H9 (cell line): ENCODE results near the gene TMEM213. TPM values are rescaled to one million over a fixed set of nuclear protein-coding genes. Genes with fewer than 3 reads are reported as not detected.

Experiments
- DNase-seq: peaks from one replicate; pipeline ENCODE4 v3.0.0-alpha.2; 2017
- H2AFZ ChIP-seq: one replicate; pipeline ENCODE4 v1.6.1; 2013; ENCODE audit warnings: mild to moderate bottlenecking, low read length, control low read depth, moderate library complexity
- H2AK5ac ChIP-seq: 2 replicates; pipeline ENCODE4 v1.6.1; 2013; ENCODE audit warnings: low read length, control low read depth, mixed read lengths; ENCODE audit not compliant: insufficient read length
- H2BK120ac ChIP-seq: one replicate; pipeline ENCODE4 v1.6.1; 2013; ENCODE audit warnings: low read depth, mild to moderate bottlenecking, low read length, control low read depth, inconsistent platforms; ENCODE audit not compliant: poor library complexity, severe bottlenecking
- H2BK12ac ChIP-seq: 2 replicates; pipeline ENCODE4 v1.6.1; 2013; ENCODE audit warnings: low read length, control low read depth, mixed read lengths, low read depth; ENCODE audit not compliant: insufficient read length
- H2BK15ac ChIP-seq: 2 replicates; pipeline ENCODE4 v1.6.1; 2013; ENCODE audit warnings: low read depth, low read length, control low read depth
- H2BK20ac ChIP-seq: one replicate; pipeline ENCODE4 v1.6.1; 2013; ENCODE audit warnings: low read depth, mild to moderate bottlenecking, low read length, control low read depth, inconsistent platforms; ENCODE audit not compliant: poor library complexity, severe bottlenecking
- H2BK5ac ChIP-seq: 2 replicates; pipeline ENCODE4 v1.6.1; 2013; ENCODE audit warnings: low read length, control low read depth, mixed read lengths; ENCODE audit not compliant: insufficient read length
- H3K14ac ChIP-seq: 2 replicates; pipeline ENCODE4 v1.6.1; 2013; ENCODE audit warnings: low read length, control low read depth; ENCODE audit not compliant: insufficient read depth
- H3K18ac ChIP-seq: 2 replicates; pipeline ENCODE4 v1.6.1; 2013; ENCODE audit warnings: low read depth, mild to moderate bottlenecking, mixed read lengths, low read length, control low read depth; ENCODE audit not compliant: insufficient read length
- H3K23ac ChIP-seq: 2 replicates; pipeline ENCODE4 v1.6.1; 2013; ENCODE audit warnings: low read length, control low read depth, mixed read lengths, low read depth; ENCODE audit not compliant: insufficient read length
- H3K23me2 ChIP-seq: 2 replicates; pipeline ENCODE4 v1.6.1; 2013; ENCODE audit warnings: low read depth, mild to moderate bottlenecking, mixed read lengths, low read length, control low read depth; ENCODE audit not compliant: insufficient read length, poor library complexity, severe bottlenecking
- H3K27ac ChIP-seq: 2 replicates; pipeline ENCODE4 v1.5.1; 2013; ENCODE audit warnings: low read length, control low read depth, mixed read lengths, low read depth; ENCODE audit not compliant: insufficient read length
- H3K27me3 ChIP-seq: 2 replicates; pipeline ENCODE4 v1.6.1; 2013; ENCODE audit warnings: low read length, control low read depth, inconsistent platforms; ENCODE audit not compliant: insufficient read depth
- H3K4ac ChIP-seq: 2 replicates; pipeline ENCODE4 v1.6.1; 2013; ENCODE audit warnings: low read depth, mild to moderate bottlenecking, control low read depth, inconsistent platforms, low read length, moderate library complexity
- H3K4me1 ChIP-seq: 2 replicates; pipeline ENCODE4 v1.6.1; 2013; ENCODE audit warnings: low read length, control low read depth, inconsistent platforms; ENCODE audit not compliant: insufficient read depth
- H3K4me2 ChIP-seq: 2 replicates; pipeline ENCODE4 v1.6.1; 2013; ENCODE audit warnings: low read length, control low read depth, mixed read lengths; ENCODE audit not compliant: insufficient read length, insufficient read depth
- H3K56ac ChIP-seq: 2 replicates; pipeline ENCODE4 v1.6.1; 2013; ENCODE audit warnings: low read depth, mild to moderate bottlenecking, mixed read lengths, low read length, control low read depth; ENCODE audit not compliant: insufficient read length
- H3K79me1 ChIP-seq: 2 replicates; pipeline ENCODE4 v1.6.1; 2013; ENCODE audit warnings: low read depth, mild to moderate bottlenecking, moderate library complexity, low read length, control low read depth, inconsistent platforms; ENCODE audit not compliant: insufficient read depth, poor library complexity, severe bottlenecking
- H3K79me2 ChIP-seq: 2 replicates; pipeline ENCODE4 v1.6.1; 2013; ENCODE audit warnings: low read length, control low read depth, inconsistent platforms; ENCODE audit not compliant: insufficient read depth
- H3K9ac ChIP-seq: 2 replicates; pipeline ENCODE4 v1.6.1; 2013; ENCODE audit warnings: low read length, control low read depth, mixed read lengths; ENCODE audit not compliant: insufficient read length; ENCODE audit errors: extremely low read depth
- H3K9me3 ChIP-seq: one replicate; pipeline ENCODE4 v1.6.1; 2013; ENCODE audit warnings: low read depth, low read length, inconsistent platforms; ENCODE audit not compliant: control insufficient read depth
- H3T11ph ChIP-seq: one replicate; pipeline ENCODE4 v1.6.1; 2013; ENCODE audit warnings: mild to moderate bottlenecking, low read length, control low read depth, inconsistent platforms
- H4K20me1 ChIP-seq: one replicate; pipeline ENCODE4 v1.6.1; 2013; ENCODE audit not compliant: control insufficient read depth, insufficient read length, insufficient read depth
- H4K5ac ChIP-seq: 2 replicates; pipeline ENCODE4 v1.6.1; 2013; ENCODE audit warnings: low read depth, mild to moderate bottlenecking, mixed read lengths, low read length, control low read depth; ENCODE audit not compliant: insufficient read length
- H4K8ac ChIP-seq: replicated peaks from 2 replicates; pipeline ENCODE4 v1.6.1; 2013; ENCODE audit warnings: low read length, control low read depth, mixed read lengths, low read depth; ENCODE audit not compliant: insufficient read length
- H4K91ac ChIP-seq: 2 replicates; pipeline ENCODE4 v1.6.1; 2013; ENCODE audit warnings: low read depth, mild to moderate bottlenecking, moderate library complexity, mixed read lengths, low read length, control low read depth; ENCODE audit not compliant: insufficient read length
- H3K27ac Mint-ChIP-seq, 3 experiments: 2 replicates in 2 of 3; 3 replicates in 1 of 3; pipeline ENCODE4 v1.8.0; 2020 to 2021; ENCODE audit warnings: mixed read lengths in 3 of 3, mild to moderate bottlenecking in 1 of 3, moderate library complexity in 1 of 3
- H3K27me3 Mint-ChIP-seq: 2 replicates; pipeline ENCODE4 v1.8.0; 2021; ENCODE audit warnings: low read depth, mild to moderate bottlenecking, moderate library complexity, mixed read lengths
- H3K36me3 Mint-ChIP-seq, 3 experiments: 2 replicates in 2 of 3; 3 replicates in 1 of 3; pipeline ENCODE4 v1.8.0; 2020 to 2021; ENCODE audit warnings: low read depth in 3 of 3, mixed read lengths in 3 of 3; ENCODE audit not compliant: insufficient read depth in 1 of 3
- H3K4me1 Mint-ChIP-seq, 2 experiments: 2 replicates each; pipeline ENCODE4 v1.8.0; 2020; ENCODE audit warnings: mixed read lengths in 2 of 2
- H3K4me3 Mint-ChIP-seq, 2 experiments: 2 replicates in 1 of 2; 3 replicates in 1 of 2; pipeline ENCODE4 v1.8.0; 2020 to 2021; ENCODE audit warnings: mild to moderate bottlenecking in 2 of 2, mixed read lengths in 2 of 2, moderate library complexity in 1 of 2
- H3K9me3 Mint-ChIP-seq, 2 experiments: 2 replicates in 1 of 2; 3 replicates in 1 of 2; pipeline ENCODE4 v1.8.0; 2020; ENCODE audit warnings: mild to moderate bottlenecking in 2 of 2, mixed read lengths in 2 of 2, moderate library complexity in 1 of 2
- WGBS: extraction: QIAGEN DNeasy Blood & Tissue Kit; methylation state at CpG from one replicate; pipeline ENCODE4 v1.1.7; 2013; ENCODE audit warnings: missing lambda C conversion rate, low lambda C conversion rate, mixed read lengths; ENCODE audit not compliant: insufficient read length; ENCODE audit errors: extremely low coverage; 5-methylcytosine and 5-hydroxymethylcytosine counted together
- total RNA-seq: library from RNA; stranded (reverse); gene quantifications from 2 replicates; pipeline ENCODE4 v1.2.1, GENCODE V29; 2021
- TF ChIP-seq, protein P1 (sequence below): fragments of 200-600 bp; sonication (generic); conservative IDR thresholded peaks from 3 replicates; pipeline ENCODE4 v1.8.0; 2021; ENCODE audit warnings: antibody characterized with exemption, mild to moderate bottlenecking

The TMEM213 gene
- total RNA-seq, 1 experiment from 2014 or later: 0.22 TPM

GRCh38 chr7:138804618-138805017 lies 6.8 kb downstream of the TMEM213 start:
- TF ChIP-seq, protein P1, sequence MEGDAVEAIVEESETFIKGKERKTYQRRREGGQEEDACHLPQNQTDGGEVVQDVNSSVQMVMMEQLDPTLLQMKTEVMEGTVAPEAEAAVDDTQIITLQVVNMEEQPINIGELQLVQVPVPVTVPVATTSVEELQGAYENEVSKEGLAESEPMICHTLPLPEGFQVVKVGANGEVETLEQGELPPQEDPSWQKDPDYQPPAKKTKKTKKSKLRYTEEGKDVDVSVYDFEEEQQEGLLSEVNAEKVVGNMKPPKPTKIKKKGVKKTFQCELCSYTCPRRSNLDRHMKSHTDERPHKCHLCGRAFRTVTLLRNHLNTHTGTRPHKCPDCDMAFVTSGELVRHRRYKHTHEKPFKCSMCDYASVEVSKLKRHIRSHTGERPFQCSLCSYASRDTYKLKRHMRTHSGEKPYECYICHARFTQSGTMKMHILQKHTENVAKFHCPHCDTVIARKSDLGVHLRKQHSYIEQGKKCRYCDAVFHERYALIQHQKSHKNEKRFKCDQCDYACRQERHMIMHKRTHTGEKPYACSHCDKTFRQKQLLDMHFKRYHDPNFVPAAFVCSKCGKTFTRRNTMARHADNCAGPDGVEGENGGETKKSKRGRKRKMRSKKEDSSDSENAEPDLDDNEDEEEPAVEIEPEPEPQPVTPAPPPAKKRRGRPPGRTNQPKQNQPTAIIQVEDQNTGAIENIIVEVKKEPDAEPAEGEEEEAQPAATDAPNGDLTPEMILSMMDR: no peak
- Mint-ChIP-seq H3K27ac (no peak overlapping the region), H3K4me1 (no peaks in the 10 kb centered on the region), H3K4me3 (no peak overlapping the region), H3K9me3 (no peaks in the 10 kb centered on the region; a peak in 1 of 5 replicates), H3K36me3 (no peaks in the 10 kb centered on the region), H3K27me3 (peaks cover 3% of the 10 kb centered on the region)
- no peak overlapping the region for H3K27ac ChIP-seq
- H3K18ac ChIP-seq: no peak overlapping the region
- H3K23me2 ChIP-seq: no peaks in the 10 kb centered on the region
- H3K79me1 ChIP-seq: no peaks in the 10 kb centered on the region
- no peaks in the 10 kb centered on the region for H3K27me3 ChIP-seq
- H2BK12ac ChIP-seq: no peak overlapping the region
- WGBS: no CpG with 5 or more reads among the region's 1 CpG
- H4K20me1 ChIP-seq: no peaks in the 10 kb centered on the region
- H2AK5ac ChIP-seq: no peak overlapping the region
- H3K23ac ChIP-seq: no peak overlapping the region
- H3K4me1 ChIP-seq: no peaks in the 10 kb centered on the region
- H2BK5ac ChIP-seq: no peak overlapping the region
- no peak overlapping the region for H2BK15ac ChIP-seq
- H4K8ac ChIP-seq: no peak overlapping the region
- no peak overlapping the region for H3K14ac ChIP-seq
- no peak overlapping the region for H3T11ph ChIP-seq
- H3K9me3 ChIP-seq: no peaks in the 10 kb centered on the region
- no peak overlapping the region for H3K9ac ChIP-seq
- no peak for DNase-seq
- no peak overlapping the region for H3K56ac ChIP-seq
- no peak overlapping the region for H2BK120ac ChIP-seq
- H3K4me2 ChIP-seq: no peak overlapping the region
- no peak overlapping the region for H4K91ac ChIP-seq
- H3K4ac ChIP-seq: no peak overlapping the region
- H4K5ac ChIP-seq: no peak overlapping the region
- H2AFZ ChIP-seq: no peak overlapping the region
- H3K79me2 ChIP-seq: no peaks in the 10 kb centered on the region
- H2BK20ac ChIP-seq: no peak overlapping the region
